ENCODE data around the gene STRIP1.

DNA sequence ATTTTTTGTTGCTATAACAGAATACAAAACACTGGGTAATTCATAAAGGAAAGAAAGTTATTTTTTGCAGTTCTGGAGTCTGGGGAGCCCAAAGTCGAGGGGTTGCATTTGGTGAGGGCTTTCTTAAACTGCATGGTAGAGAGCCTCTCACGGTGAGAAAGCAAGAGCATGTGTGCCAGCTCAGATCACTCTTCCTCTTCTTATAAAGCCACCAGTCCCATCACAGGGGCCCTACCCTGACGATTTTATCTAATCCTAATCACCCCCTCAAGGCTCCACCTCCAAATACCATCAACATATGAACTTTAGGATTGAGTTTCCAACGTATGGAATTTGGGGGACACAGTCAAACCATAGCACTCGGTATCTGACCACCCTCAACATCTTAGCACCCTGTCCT, 1.0 kb upstream of the STRIP1 start:
- TF ChIP-seq, protein P1, sequence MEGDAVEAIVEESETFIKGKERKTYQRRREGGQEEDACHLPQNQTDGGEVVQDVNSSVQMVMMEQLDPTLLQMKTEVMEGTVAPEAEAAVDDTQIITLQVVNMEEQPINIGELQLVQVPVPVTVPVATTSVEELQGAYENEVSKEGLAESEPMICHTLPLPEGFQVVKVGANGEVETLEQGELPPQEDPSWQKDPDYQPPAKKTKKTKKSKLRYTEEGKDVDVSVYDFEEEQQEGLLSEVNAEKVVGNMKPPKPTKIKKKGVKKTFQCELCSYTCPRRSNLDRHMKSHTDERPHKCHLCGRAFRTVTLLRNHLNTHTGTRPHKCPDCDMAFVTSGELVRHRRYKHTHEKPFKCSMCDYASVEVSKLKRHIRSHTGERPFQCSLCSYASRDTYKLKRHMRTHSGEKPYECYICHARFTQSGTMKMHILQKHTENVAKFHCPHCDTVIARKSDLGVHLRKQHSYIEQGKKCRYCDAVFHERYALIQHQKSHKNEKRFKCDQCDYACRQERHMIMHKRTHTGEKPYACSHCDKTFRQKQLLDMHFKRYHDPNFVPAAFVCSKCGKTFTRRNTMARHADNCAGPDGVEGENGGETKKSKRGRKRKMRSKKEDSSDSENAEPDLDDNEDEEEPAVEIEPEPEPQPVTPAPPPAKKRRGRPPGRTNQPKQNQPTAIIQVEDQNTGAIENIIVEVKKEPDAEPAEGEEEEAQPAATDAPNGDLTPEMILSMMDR (IDR thresholded peaks at IDR 0.05), result no peak
- no peak for TF ChIP-seq POLR2A (IDR thresholded peaks at IDR 0.05)

Measured in uterus (tissue), 2 donors.